Panc1 (cell line): ENCODE data around the gene CCDC57.

ENCODE experiments used
- CTCF ChIP-seq: fragments of 450-650 bp; IDR thresholded peaks from 2 replicates; pipeline ENCODE4 v1.5.1; 2017; ENCODE audit warnings: mild to moderate bottlenecking
- POLR2AphosphoS5 ChIP-seq: IDR thresholded peaks from 2 replicates; pipeline ENCODE4 v1.6.1; 2012; ENCODE audit warnings: mild to moderate bottlenecking, low read depth, low read length, moderate library complexity
- REST ChIP-seq, 2 experiments: IDR thresholded peaks; 2 replicates each; pipeline ENCODE4 v1.6.1; 2011 to 2012; ENCODE audit warnings: low read depth in 2 of 2, control low read depth in 1 of 2, low read length in 1 of 2, mild to moderate bottlenecking in 1 of 2, moderate library complexity in 1 of 2; ENCODE audit not compliant: insufficient read depth in 1 of 2
- SIN3A ChIP-seq: IDR thresholded peaks from 2 replicates; pipeline ENCODE4 v1.6.1; 2012; ENCODE audit warnings: low read depth, mild to moderate bottlenecking, low read length, moderate library complexity, borderline replicate concordance; ENCODE audit not compliant: insufficient read depth

GRCh38 chr17:82072827-82073226, 139.8 kb downstream of the CCDC57 start:
- TF ChIP-seq CTCF (no peak), POLR2AphosphoS5 (no peak), SIN3A (no peak), REST (IDR thresholded peaks at IDR 0.05; ENCODE audit: insufficient read depth in 1 of 2, low read depth in 2 of 2, low read length in 1 of 2) (no peak)
